Smooth muscle cell (in vitro differentiated cells): Measurements from ENCODE around the gene SNAPC2. TPM values are rescaled to one million over a fixed set of nuclear protein-coding genes. Genes with fewer than 3 reads are reported as not detected.
A peak's percentile ranks its signal among the peaks of the same experiment; 100 is the strongest.

Source experiments
- DNase-seq: peaks from one replicate; lab custom pipeline; 2025; ENCODE audit not compliant: unreplicated experiment; lab: John Stamatoyannopoulos, UW
- H2AFZ ChIP-seq: fragments of 200-600 bp; sonication (generic); 2 replicates; pipeline ENCODE4 v1.6.0; 2016; ENCODE audit warnings: antibody characterized with exemption, low read depth, mild to moderate bottlenecking
- H3F3A ChIP-seq: fragments of 200-600 bp; sonication (generic); 2 replicates; pipeline ENCODE4 v1.6.0; 2017; ENCODE audit warnings: antibody characterized with exemption, low read depth
- H3K27ac ChIP-seq: fragments of 200-600 bp; sonication (generic); 2 replicates; pipeline ENCODE4 v1.5.1; 2016; ENCODE audit warnings: low read depth, mild to moderate bottlenecking
- H3K27me3 ChIP-seq: fragments of 200-600 bp; sonication (generic); 2 replicates; pipeline ENCODE4 v1.6.1; 2016; ENCODE audit warnings: low read depth, mild to moderate bottlenecking
- H3K36me3 ChIP-seq: fragments of 200-600 bp; sonication (generic); 2 replicates; pipeline ENCODE4 v1.5.1; 2016; ENCODE audit warnings: low read depth
- H3K4me1 ChIP-seq: fragments of 200-600 bp; sonication (generic); 2 replicates; pipeline ENCODE4 v1.5.1; 2016; ENCODE audit warnings: low read depth
- H3K4me2 ChIP-seq: fragments of 200-600 bp; sonication (generic); 2 replicates; pipeline ENCODE4 v1.6.0; 2016; ENCODE audit warnings: mild to moderate bottlenecking
- H3K4me3 ChIP-seq: fragments of 200-600 bp; sonication (generic); 2 replicates; pipeline ENCODE4 v1.5.1; 2016; ENCODE audit warnings: mild to moderate bottlenecking
- H3K79me2 ChIP-seq: fragments of 200-600 bp; sonication (generic); 2 replicates; pipeline ENCODE4 v1.6.0; 2016; ENCODE audit warnings: low read depth, mild to moderate bottlenecking
- H3K9ac ChIP-seq: fragments of 200-600 bp; sonication (generic); 2 replicates; pipeline ENCODE4 v1.6.0; 2016; ENCODE audit warnings: low read depth
- H3K9me3 ChIP-seq: fragments of 200-600 bp; sonication (generic); replicated peaks from 2 replicates; pipeline ENCODE4 v1.5.1; 2016; ENCODE audit warnings: low read depth
- H4K20me1 ChIP-seq: fragments of 200-600 bp; sonication (generic); 2 replicates; pipeline ENCODE4 v1.6.0; 2016; ENCODE audit warnings: low read depth
- CTCF ChIP-seq: fragments of 200-600 bp; sonication (generic); IDR thresholded peaks from 2 replicates; pipeline ENCODE4 v1.5.1; 2017; ENCODE audit warnings: borderline replicate concordance, mild to moderate bottlenecking, antibody characterized with exemption; ENCODE audit not compliant: insufficient read depth, poor library complexity, severe bottlenecking
- WGBS: methylation state at CpG from one replicate; pipeline ENCODE4 v1.1.7; 2016; ENCODE audit warnings: low lambda C conversion rate; 5-methylcytosine and 5-hydroxymethylcytosine counted together
- polyA plus RNA-seq: library from polyadenylated mRNA; unstranded; fragments of >200 nt; fragmentation: Nextera tagmentation; extraction: Ambion mirVana; gene quantifications from 2 replicates; pipeline ENCODE4 v1.2.1, GENCODE V29; 2016
- total RNA-seq: library from RNA; depleted of rRNA; stranded (reverse); fragments of >200 nt; gene quantifications from 2 replicates; pipeline ENCODE4 v1.2.3, GENCODE V29; 2014

The SNAPC2 gene
- total and polyA plus RNA-seq, 2 experiments from 2014 or later, result 18.2 to 35.0 TPM

GRCh38 chr19:7904074-7905020 lies 15.8 kb upstream of the SNAPC2 start:
- Histone ChIP-seq H3K4me3 (peak overlapping the region; percentile 86), H3K9ac (peak overlapping the region; percentile 90), H2AFZ (no peak overlapping the region), H3K4me1 (peaks cover 14% of the 10 kb centered on the region), H3K27me3 (no peaks in the 10 kb centered on the region), H3K36me3 (no peaks in the 10 kb centered on the region), H4K20me1 (peaks cover 53% of the 10 kb centered on the region), H3F3A (no peaks in the 10 kb centered on the region), H3K9me3 (no peaks in the 10 kb centered on the region), H3K4me2 (peak overlapping the region; percentile 99), H3K79me2 (peaks cover 43% of the 10 kb centered on the region), H3K27ac (peak overlapping the region; percentile 33)
- DNase-seq, result peak; percentile 74
- no peak for TF ChIP-seq CTCF
- WGBS, result 33% methylated on average over 27 of the region's 68 CpGs

GRCh38 chr19:7905268-7905667 lies 14.9 kb upstream of the SNAPC2 start:
- peaks cover 62% of the 10 kb centered on the region for H4K20me1 ChIP-seq
- H3K36me3 ChIP-seq, result no peaks in the 10 kb centered on the region
- H3K79me2 ChIP-seq, result peaks cover 43% of the 10 kb centered on the region
- 93% methylated on average over 10 of the region's 10 CpGs for WGBS
- H3K4me2 ChIP-seq, result peak overlapping the region; percentile 99
- H3F3A ChIP-seq, result no peaks in the 10 kb centered on the region
- no peak for TF ChIP-seq CTCF
- no peak overlapping the region for H3K4me3 ChIP-seq
- peaks cover 14% of the 10 kb centered on the region for H3K4me1 ChIP-seq
- no peaks in the 10 kb centered on the region for H3K27me3 ChIP-seq
- no peak overlapping the region for H3K27ac ChIP-seq
- no peak overlapping the region for H2AFZ ChIP-seq
- DNase-seq, result no peak
- no peak overlapping the region for H3K9ac ChIP-seq
- H3K9me3 ChIP-seq, result no peaks in the 10 kb centered on the region

GRCh38 chr19:7905859-7906258 lies 14.3 kb upstream of the SNAPC2 start:
- H3K79me2 ChIP-seq, result peaks cover 43% of the 10 kb centered on the region

More at GRCh38 chr19:7905859-7906258, 14.3 kb upstream of the SNAPC2 start:
- H3F3A ChIP-seq, result no peaks in the 10 kb centered on the region
- H3K9me3 ChIP-seq, result no peaks in the 10 kb centered on the region
- WGBS, result 89% methylated on average over 10 of the region's 10 CpGs
- H3K4me1 ChIP-seq, result peaks cover 14% of the 10 kb centered on the region
- peaks cover 65% of the 10 kb centered on the region for H4K20me1 ChIP-seq
- H3K36me3 ChIP-seq, result no peaks in the 10 kb centered on the region
- H2AFZ ChIP-seq, result no peak overlapping the region
- H3K27ac ChIP-seq, result no peak overlapping the region
- no peak overlapping the region for H3K4me2 ChIP-seq
- DNase-seq, result no peak
- no peak for TF ChIP-seq CTCF
- H3K4me3 ChIP-seq, result no peak overlapping the region
- H3K9ac ChIP-seq, result no peak overlapping the region
- H3K27me3 ChIP-seq, result no peaks in the 10 kb centered on the region
